ENCODE results near the gene TRIM44. TPM values are rescaled to one million over a fixed set of nuclear protein-coding genes. Genes with fewer than 3 reads are reported as not detected.

Gene TRIM44
- polyA plus RNA-seq, 1 donor (not counting 4 experiments of a cell fraction or from before 2014, with no cell fraction given): 48.3 TPM

GRCh38 chr11:35850191-35850590 lies 187.6 kb downstream of the TRIM44 start:
- TF ChIP-seq EZH2 (IDR thresholded peaks at IDR 0.05; ENCODE audit: low read length): no peak
- TF ChIP-seq CTCF (optimal IDR thresholded peaks at IDR 0.05 in 1 of 3, IDR thresholded peaks at IDR 0.05 in 1 of 3, conservative IDR thresholded peaks at IDR 0.05 in 1 of 3; ENCODE audit: extremely low read depth in 1 of 3, insufficient read depth in 2 of 3, low read length in 3 of 3): no peak
- no peak for FAIRE-seq
- Histone ChIP-seq H3K9me3 (ENCODE audit: control insufficient read depth, low read depth, low read length) (no peaks in the 10 kb centered on the region), H3K27me3 (ENCODE audit: control insufficient read depth, extremely low read depth, insufficient read depth, low read length) (peaks cover 23% of the 10 kb centered on the region), H3K27ac (ENCODE audit: control insufficient read depth, insufficient read depth, low read length) (no peak overlapping the region), H3K79me2 (ENCODE audit: control insufficient read depth, insufficient read depth, low read length) (no peaks in the 10 kb centered on the region), H4K20me1 (ENCODE audit: control insufficient read depth, extremely low read depth, insufficient read depth, low read length) (no peaks in the 10 kb centered on the region), H2AFZ (ENCODE audit: control insufficient read depth, low read length) (no peak overlapping the region), H3K4me2 (ENCODE audit: control insufficient read depth, extremely low read depth, insufficient read depth, low read depth, low read length) (no peak overlapping the region), H3K9me1 (ENCODE audit: control insufficient read depth, extremely low read depth, insufficient read depth, low read length) (no peaks in the 10 kb centered on the region), H3K9ac (ENCODE audit: control insufficient read depth, extremely low read depth, insufficient read depth, low read length) (no peak overlapping the region), H3K4me3 (ENCODE audit: control insufficient read depth in 2 of 3, extremely low read depth in 1 of 3, insufficient read depth in 2 of 3, low read depth in 1 of 3, low read length in 3 of 3) (no peak overlapping the region), H3K4me1 (ENCODE audit: control insufficient read depth, extremely low read depth, insufficient read depth, low read length) (no peaks in the 10 kb centered on the region), H3K36me3 (ENCODE audit: control insufficient read depth in 2 of 2, extremely low read depth in 1 of 2, insufficient read depth in 2 of 2, low read length in 2 of 2) (no peaks in the 10 kb centered on the region)
- dilution Hi-C loops (cut with MboI; ENCODE audit: extremely low pct_ligation_motif_present, low sequenced_read_pairs): no loop called here
- no peak for DNase-seq (ENCODE audit: low read depth, low spot score)

GRCh38 chr11:35851342-35851741 lies 188.8 kb downstream of the TRIM44 start:
- no peaks in the 10 kb centered on the region for H3K79me2 ChIP-seq (ENCODE audit: control insufficient read depth, insufficient read depth, low read length)
- no peaks in the 10 kb centered on the region for H3K36me3 ChIP-seq (ENCODE audit: control insufficient read depth in 2 of 2, extremely low read depth in 1 of 2, insufficient read depth in 2 of 2, low read length in 2 of 2)
- no peaks in the 10 kb centered on the region for H3K9me3 ChIP-seq (ENCODE audit: control insufficient read depth, low read depth, low read length)
- FAIRE-seq: no peak
- DNase-seq (ENCODE audit: low read depth, low spot score): no peak
- no peak overlapping the region for H2AFZ ChIP-seq (ENCODE audit: control insufficient read depth, low read length)
- H3K27me3 ChIP-seq (ENCODE audit: control insufficient read depth, extremely low read depth, insufficient read depth, low read length): peaks cover 19% of the 10 kb centered on the region
- no peak overlapping the region for H3K4me3 ChIP-seq (ENCODE audit: control insufficient read depth in 2 of 3, extremely low read depth in 1 of 3, insufficient read depth in 2 of 3, low read depth in 1 of 3, low read length in 3 of 3)
- H4K20me1 ChIP-seq (ENCODE audit: control insufficient read depth, extremely low read depth, insufficient read depth, low read length): no peaks in the 10 kb centered on the region
- dilution Hi-C loops (cut with MboI; ENCODE audit: extremely low pct_ligation_motif_present, low sequenced_read_pairs): no loop called here
- TF ChIP-seq EZH2 (IDR thresholded peaks at IDR 0.05; ENCODE audit: low read length) (no peak), CTCF (optimal IDR thresholded peaks at IDR 0.05 in 1 of 3, IDR thresholded peaks at IDR 0.05 in 1 of 3, conservative IDR thresholded peaks at IDR 0.05 in 1 of 3; ENCODE audit: extremely low read depth in 1 of 3, insufficient read depth in 2 of 3, low read length in 3 of 3) (no peak)
- H3K9ac ChIP-seq (ENCODE audit: control insufficient read depth, extremely low read depth, insufficient read depth, low read length): no peak overlapping the region
- H3K4me2 ChIP-seq (ENCODE audit: control insufficient read depth, extremely low read depth, insufficient read depth, low read depth, low read length): no peak overlapping the region
- H3K9me1 ChIP-seq (ENCODE audit: control insufficient read depth, extremely low read depth, insufficient read depth, low read length): no peaks in the 10 kb centered on the region
- H3K27ac ChIP-seq (ENCODE audit: control insufficient read depth, insufficient read depth, low read length): no peak overlapping the region
- no peaks in the 10 kb centered on the region for H3K4me1 ChIP-seq (ENCODE audit: control insufficient read depth, extremely low read depth, insufficient read depth, low read length)
